ENCODE results near the gene SERPINA5.

Gene SERPINA5

DNA sequence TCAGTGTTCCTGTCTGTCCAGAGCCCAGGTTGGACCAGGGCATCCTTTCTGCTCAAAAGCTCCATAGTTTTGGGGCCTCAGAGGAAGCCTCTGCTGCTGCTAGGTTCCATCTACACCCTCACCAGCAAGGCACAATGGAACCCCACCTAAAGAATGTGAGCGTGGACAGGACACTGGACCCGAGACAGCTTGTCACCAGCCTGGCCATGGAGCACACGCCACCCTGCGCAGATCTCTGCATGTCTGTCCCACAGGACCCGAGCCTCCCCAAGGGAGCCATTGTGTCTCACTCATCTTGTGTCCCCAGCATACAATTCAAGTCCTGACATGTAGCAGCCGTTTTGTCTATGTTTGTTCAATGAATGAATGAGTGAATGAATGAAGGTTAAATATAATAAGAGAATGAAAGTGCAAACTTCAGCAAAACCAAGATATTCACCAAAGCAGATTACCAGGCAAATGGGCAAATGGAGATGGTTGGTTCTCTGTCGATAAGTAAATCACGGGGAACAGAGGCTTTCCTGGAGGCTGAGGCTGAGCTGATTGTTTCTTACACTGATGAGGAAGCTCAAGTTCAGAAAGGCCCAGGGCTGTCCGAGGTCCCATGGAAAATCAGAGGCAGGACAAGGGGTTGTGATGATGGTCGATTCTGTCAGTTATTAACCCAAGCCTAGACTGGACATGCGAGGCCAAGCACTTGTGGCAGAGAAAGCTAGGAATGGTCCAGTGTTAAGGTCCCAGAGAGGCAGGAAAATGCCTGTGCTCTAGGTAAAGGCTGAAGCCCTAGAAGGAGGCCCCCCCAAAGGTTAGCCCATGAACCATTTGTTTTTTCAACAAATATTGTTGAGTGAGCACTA is 58.0 kb downstream of the SERPINA5 start:
- no peak for FAIRE-seq
- no peak for DNase-seq (ENCODE audit: insufficient read length, low spot score)
- TF ChIP-seq, protein P1, sequence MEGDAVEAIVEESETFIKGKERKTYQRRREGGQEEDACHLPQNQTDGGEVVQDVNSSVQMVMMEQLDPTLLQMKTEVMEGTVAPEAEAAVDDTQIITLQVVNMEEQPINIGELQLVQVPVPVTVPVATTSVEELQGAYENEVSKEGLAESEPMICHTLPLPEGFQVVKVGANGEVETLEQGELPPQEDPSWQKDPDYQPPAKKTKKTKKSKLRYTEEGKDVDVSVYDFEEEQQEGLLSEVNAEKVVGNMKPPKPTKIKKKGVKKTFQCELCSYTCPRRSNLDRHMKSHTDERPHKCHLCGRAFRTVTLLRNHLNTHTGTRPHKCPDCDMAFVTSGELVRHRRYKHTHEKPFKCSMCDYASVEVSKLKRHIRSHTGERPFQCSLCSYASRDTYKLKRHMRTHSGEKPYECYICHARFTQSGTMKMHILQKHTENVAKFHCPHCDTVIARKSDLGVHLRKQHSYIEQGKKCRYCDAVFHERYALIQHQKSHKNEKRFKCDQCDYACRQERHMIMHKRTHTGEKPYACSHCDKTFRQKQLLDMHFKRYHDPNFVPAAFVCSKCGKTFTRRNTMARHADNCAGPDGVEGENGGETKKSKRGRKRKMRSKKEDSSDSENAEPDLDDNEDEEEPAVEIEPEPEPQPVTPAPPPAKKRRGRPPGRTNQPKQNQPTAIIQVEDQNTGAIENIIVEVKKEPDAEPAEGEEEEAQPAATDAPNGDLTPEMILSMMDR (IDR thresholded peaks at IDR 0.05; ENCODE audit: insufficient read depth, missing control alignments): no peak

DNA sequence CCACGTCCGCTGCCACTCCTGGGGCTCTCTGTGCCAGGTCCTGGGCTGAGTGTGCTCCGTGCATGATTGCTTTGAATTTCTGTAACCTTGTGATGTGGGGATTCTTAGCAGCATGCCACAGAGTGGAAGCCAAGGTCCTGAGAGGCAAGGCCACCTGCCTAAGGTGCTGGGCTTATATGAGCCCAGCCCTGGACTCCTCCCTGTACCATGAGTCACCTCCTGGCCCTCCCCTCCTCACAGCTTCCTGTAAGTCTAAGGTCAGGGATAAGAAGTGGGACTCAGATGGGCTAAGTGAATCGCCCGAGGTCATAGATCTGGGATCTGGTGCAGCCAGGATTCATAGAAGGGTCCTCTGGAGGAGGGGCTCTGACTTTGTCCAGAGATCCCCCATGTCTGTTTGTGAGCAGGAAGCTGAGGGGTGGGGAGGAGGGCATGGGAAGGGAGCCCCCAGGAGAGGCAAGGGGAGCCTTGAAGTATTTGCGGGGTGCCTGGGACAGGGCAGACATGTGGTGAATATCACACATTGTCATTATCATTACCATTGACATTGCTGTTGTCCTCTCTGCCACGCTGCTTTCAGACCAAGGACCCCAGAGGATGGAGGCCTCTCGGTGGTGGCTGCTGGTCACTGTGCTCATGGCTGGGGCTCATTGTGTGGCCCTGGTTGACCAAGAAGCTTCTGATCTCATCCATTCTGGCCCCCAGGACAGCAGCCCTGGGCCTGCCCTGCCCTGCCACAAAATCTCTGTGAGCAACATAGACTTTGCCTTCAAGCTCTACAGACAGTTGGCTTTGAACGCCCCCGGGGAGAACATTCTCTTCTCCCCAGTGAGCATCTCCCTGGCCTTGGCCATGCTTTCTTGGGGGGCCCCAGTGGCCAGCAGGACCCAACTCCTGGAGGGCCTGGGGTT is 59.8 kb downstream of the SERPINA5 start:
- FAIRE-seq: no peak
- TF ChIP-seq, protein P1 (IDR thresholded peaks at IDR 0.05; ENCODE audit: insufficient read depth, missing control alignments): no peak
- no peak for DNase-seq (ENCODE audit: insufficient read length, low spot score)

DNA sequence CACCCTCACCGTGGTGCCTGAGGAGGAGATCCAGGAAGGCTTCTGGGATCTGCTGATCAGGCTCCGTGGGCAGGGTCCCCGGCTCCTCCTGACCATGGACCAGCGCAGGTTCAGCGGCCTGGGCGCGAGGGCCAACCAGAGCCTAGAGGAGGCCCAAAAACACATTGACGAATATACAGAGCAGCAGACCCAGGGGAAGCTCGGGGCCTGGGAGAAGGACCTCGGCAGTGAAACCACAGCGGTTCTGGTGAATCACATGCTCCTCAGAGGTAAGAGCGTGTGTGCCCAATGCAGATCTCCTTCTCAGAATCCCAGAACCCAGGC is 60.4 kb downstream of the SERPINA5 start:
- FAIRE-seq (no peak), DNase-seq (ENCODE audit: insufficient read length, low spot score) (no peak)
- TF ChIP-seq, protein P1 (IDR thresholded peaks at IDR 0.05; ENCODE audit: insufficient read depth, missing control alignments): no peak

All from D721Med (cell line).